ENCODE results near the gene ABCA7.

The ABCA7 gene

GRCh38 chr19:1088416-1089010 is 48.6 kb downstream of the ABCA7 start:
- DNase-seq (ENCODE audit: low spot score), result no peak

GRCh38 chr19:1089126-1089771 is 49.3 kb downstream of the ABCA7 start:
- no peak for DNase-seq (ENCODE audit: low spot score)

- DNase-seq (ENCODE audit: low spot score), result no peak
Observed at GRCh38 chr19:1089891-1090290, 50.0 kb downstream of the ABCA7 start.

- no peak for DNase-seq (ENCODE audit: low spot score)
Observed at GRCh38 chr19:1090731-1091543, 51.0 kb downstream of the ABCA7 start.

- DNase-seq (ENCODE audit: low spot score), result no peak
Observed at GRCh38 chr19:1091544-1092175, 51.8 kb downstream of the ABCA7 start.

GRCh38 chr19:1093330-1093729 is 53.4 kb downstream of the ABCA7 start:
- no peak for DNase-seq (ENCODE audit: low spot score)

- DNase-seq (ENCODE audit: low spot score), result no peak
Observed at GRCh38 chr19:1093811-1094553, 54.1 kb downstream of the ABCA7 start.

- DNase-seq (ENCODE audit: low spot score), result no peak
Observed at GRCh38 chr19:1094655-1094977, 54.7 kb downstream of the ABCA7 start.

GRCh38 chr19:1094978-1095701 is 55.2 kb downstream of the ABCA7 start, which contains the start of gene POLR2E:
TSS of gene POLR2E (minus strand) at chr19:1095375. CDS start at chr19:1095315, 60 bp downstream.
- DNase-seq (ENCODE audit: low spot score), result peak; percentile 99

- no peak for DNase-seq (ENCODE audit: low spot score)
Observed at GRCh38 chr19:1097810-1098176, 57.9 kb downstream of the ABCA7 start.

GRCh38 chr19:1098177-1099051 is 58.5 kb downstream of the ABCA7 start:
- DNase-seq (ENCODE audit: low spot score), result no peak

- peak; percentile 26 for DNase-seq (ENCODE audit: low spot score)
Observed at GRCh38 chr19:1101337-1101698, 61.4 kb downstream of the ABCA7 start.

- no peak for DNase-seq (ENCODE audit: low spot score)
Observed at GRCh38 chr19:1102407-1103131, 62.7 kb downstream of the ABCA7 start.

GRCh38 chr19:1103132-1103707 is 63.3 kb downstream of the ABCA7 start:
- DNase-seq (ENCODE audit: low spot score), result no peak

GRCh38 chr19:1103708-1104310 is 63.9 kb downstream of the ABCA7 start, which contains the start of gene GPX4:
TSS of gene GPX4 (plus strand) at chr19:1103994. CDS start at chr19:1104044, 50 bp downstream.
- DNase-seq (ENCODE audit: low spot score), result peak; percentile 100

GRCh38 chr19:1104311-1105007 is 64.6 kb downstream of the ABCA7 start:
- DNase-seq (ENCODE audit: low spot score), result peak; percentile 72

GRCh38 chr19:1105008-1105872 is 65.3 kb downstream of the ABCA7 start:
- no peak for DNase-seq (ENCODE audit: low spot score)

All from putamen (tissue), 1 donor.